Cardiac muscle cell (in vitro differentiated cells and primary cell): ENCODE data around the gene TM2D1. TPM values are rescaled to one million over a fixed set of nuclear protein-coding genes. Genes with fewer than 3 reads are reported as not detected.
A peak's percentile ranks its signal among the peaks of the same experiment; 100 is the strongest.
"Not testable (repeated sequence)": the region's sequence is repeated elsewhere in the genome, so short reads cannot be mapped to it uniquely, and the experiment has no call there.

Experiments
- DNase-seq, 2 donors: peaks; one replicate each; pipeline versions ENCODE4 v3.0.0 to v3.0.0-alpha.2; 2010 to 2017; ENCODE audit warnings: low read depth in 1 of 2, low spot score in 1 of 2
- H3K27ac ChIP-seq: fragments of 200-600 bp; sonication (generic); 2 replicates; pipeline ENCODE4 v1.5.1; 2016
- H3K27me3 ChIP-seq: fragments of 200-600 bp; sonication (generic); 2 replicates; pipeline ENCODE4 v1.6.0; 2016; ENCODE audit warnings: control low read depth
- H3K36me3 ChIP-seq: fragments of 200-600 bp; sonication (generic); 2 replicates; pipeline ENCODE4 v1.5.1; 2016; ENCODE audit warnings: control low read depth
- H3K4me1 ChIP-seq: fragments of 200-600 bp; sonication (generic); 2 replicates; pipeline ENCODE4 v1.8.1; 2017; ENCODE audit warnings: low read depth, mild to moderate bottlenecking, mixed run types
- H3K4me3 ChIP-seq: fragments of 200-600 bp; sonication (generic); 2 replicates; pipeline ENCODE4 v1.5.1; 2016; ENCODE audit warnings: mild to moderate bottlenecking
- H3K9me3 ChIP-seq: fragments of 200-600 bp; sonication (generic); 2 replicates; pipeline ENCODE4 v1.5.1; 2017; ENCODE audit warnings: low read depth, mild to moderate bottlenecking, control low read depth
- polyA plus RNA-seq: library from polyadenylated mRNA; unstranded; fragments of >200 nt; fragmentation: Nextera tagmentation; extraction: Ambion mirVana; gene quantifications from 2 replicates; pipeline ENCODE4 v1.2.1, GENCODE V29; 2016
- total RNA-seq: library from RNA; depleted of rRNA; stranded (reverse); fragments of >200 nt; gene quantifications from 2 replicates; pipeline ENCODE4 v1.2.3, GENCODE V29; 2016
- TF ChIP-seq, protein P1 (sequence below): IDR thresholded peaks from 2 replicates; pipeline ENCODE4 v1.5.1; 2012; ENCODE audit warnings: low read depth, mild to moderate bottlenecking, low read length

The TM2D1 gene
- total and polyA plus RNA-seq, 2 experiments from 2014 or later = 46.4 to 97.8 TPM

DNA sequence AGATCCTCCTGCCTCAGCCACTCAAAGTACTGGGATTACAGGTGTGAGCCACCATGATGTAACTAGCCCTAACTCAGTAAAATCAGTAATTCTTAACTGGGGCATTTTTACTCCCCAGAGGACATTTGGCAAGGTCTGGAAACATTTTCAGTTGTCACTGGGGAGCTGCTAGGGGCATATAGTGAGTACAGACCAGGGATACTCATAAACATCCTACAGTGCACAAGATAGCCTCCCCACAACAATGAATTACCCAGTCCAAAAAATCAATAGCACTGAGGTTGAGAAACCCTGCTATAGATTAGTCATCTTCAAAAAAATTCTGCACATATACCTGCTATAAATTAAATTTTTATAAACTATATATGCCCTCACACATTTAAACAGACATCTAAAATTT lies 13.0 kb downstream of the TM2D1 start:
- Histone ChIP-seq H3K4me3 (no peak overlapping the region), H3K4me1 (no peaks in the 10 kb centered on the region)

DNA sequence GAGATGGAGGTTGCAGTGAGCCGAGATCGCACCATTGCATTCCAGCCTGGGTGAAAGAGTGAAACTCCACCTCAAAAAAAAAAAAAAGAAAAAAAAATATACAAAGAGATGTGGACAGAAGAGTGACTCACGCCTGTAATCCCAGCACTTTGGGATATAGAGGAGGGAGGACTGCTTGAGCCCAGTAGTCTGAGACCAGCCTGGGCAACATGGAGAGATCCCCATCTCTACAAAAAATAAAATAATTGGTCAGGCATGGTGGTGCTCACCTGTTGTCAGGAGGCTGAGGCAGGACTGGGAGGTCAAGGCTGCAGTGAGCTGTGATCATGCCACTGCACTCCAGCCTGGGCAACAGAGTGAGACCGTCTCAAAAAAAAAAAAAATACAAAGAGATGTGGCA lies 13.7 kb downstream of the TM2D1 start:
- H3K4me1 ChIP-seq, H3K27ac ChIP-seq, H3K36me3 ChIP-seq, H3K9me3 ChIP-seq, H3K27me3 ChIP-seq, H3K4me3 ChIP-seq: not testable (repeated sequence)
- peak in 1 of 2 donors; percentile 54 for DNase-seq

More for the DNA sequence above, 13.0 kb downstream of the TM2D1 start:
- H3K27me3 ChIP-seq = no peaks in the 10 kb centered on the region
- peaks cover 10% of the 10 kb centered on the region for H3K36me3 ChIP-seq
- H3K9me3 ChIP-seq = no peaks in the 10 kb centered on the region
- TF ChIP-seq, protein P1, sequence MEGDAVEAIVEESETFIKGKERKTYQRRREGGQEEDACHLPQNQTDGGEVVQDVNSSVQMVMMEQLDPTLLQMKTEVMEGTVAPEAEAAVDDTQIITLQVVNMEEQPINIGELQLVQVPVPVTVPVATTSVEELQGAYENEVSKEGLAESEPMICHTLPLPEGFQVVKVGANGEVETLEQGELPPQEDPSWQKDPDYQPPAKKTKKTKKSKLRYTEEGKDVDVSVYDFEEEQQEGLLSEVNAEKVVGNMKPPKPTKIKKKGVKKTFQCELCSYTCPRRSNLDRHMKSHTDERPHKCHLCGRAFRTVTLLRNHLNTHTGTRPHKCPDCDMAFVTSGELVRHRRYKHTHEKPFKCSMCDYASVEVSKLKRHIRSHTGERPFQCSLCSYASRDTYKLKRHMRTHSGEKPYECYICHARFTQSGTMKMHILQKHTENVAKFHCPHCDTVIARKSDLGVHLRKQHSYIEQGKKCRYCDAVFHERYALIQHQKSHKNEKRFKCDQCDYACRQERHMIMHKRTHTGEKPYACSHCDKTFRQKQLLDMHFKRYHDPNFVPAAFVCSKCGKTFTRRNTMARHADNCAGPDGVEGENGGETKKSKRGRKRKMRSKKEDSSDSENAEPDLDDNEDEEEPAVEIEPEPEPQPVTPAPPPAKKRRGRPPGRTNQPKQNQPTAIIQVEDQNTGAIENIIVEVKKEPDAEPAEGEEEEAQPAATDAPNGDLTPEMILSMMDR = no peak
- DNase-seq = no peak
- no peak overlapping the region for H3K27ac ChIP-seq

DNA sequence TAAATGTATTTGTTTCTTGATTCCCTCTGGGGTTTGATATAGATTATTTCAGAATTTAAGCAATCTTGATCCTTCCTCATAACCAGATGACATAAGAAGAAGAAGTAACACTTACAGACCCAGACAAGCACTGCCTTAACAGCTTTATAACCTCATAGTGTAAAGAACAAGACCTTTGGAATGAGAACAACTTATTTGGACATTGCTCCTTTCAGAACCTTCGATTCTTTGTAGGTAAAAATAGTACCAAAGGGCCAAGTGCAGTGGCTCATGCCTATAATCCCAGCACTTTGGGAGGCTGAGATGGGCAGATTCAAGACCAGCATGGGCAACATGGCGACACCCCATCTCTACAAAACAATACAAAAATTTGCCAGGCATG lies 15.0 kb downstream of the TM2D1 start:
- Histone ChIP-seq H3K4me1 (no peaks in the 10 kb centered on the region), H3K4me3 (no peak overlapping the region), H3K27me3 (no peaks in the 10 kb centered on the region), H3K9me3 (no peaks in the 10 kb centered on the region), H3K36me3 (peaks cover 10% of the 10 kb centered on the region), H3K27ac (no peak overlapping the region)
- no peak for DNase-seq
- TF ChIP-seq, protein P1 = no peak

DNA sequence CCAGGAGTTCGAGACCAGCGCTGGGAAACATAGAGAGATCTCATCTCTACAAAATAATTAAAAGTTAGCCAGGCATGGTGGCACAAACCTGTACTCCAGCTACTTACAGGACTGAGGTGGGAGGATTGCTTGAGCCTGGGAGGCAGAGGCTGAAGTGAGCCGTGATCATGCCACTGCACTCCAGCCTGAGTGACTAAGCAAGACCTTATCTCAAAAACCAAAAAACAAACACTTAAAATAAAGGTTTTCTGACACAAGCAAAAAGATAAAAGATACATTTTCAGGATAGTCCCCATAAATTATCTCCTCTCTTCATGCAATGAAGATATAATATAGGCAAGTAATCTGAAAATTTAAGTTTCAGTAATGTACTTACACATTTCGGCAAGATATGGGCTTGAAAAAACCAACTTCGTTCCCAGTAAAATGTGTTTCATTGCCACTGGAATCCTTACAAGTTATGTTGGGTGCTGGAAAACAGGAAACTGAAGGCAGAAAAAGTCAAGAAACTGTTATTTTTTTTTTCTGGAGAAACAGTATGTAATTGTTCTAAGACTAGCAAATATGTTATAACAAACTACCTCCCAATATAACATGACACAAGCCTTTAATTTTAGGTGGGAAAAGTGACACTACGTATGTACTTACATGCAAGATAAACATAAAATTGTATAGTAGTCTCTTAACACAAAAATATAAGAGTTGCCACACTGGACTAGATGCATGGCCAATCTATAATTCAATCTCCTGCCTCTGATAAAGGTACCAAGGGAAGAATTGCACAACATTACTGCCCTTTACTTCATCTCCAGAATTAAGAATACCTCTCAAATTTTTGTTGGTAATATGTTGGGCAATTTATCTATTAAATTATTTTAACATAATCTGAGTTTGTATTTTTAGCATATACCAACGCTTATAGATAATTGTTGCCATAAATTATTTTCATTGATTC lies 15.7 kb downstream of the TM2D1 start:
- Histone ChIP-seq H3K27me3 (no peaks in the 10 kb centered on the region), H3K4me1 (no peaks in the 10 kb centered on the region), H3K27ac (no peak overlapping the region), H3K4me3 (no peak overlapping the region), H3K36me3 (peaks cover 10% of the 10 kb centered on the region), H3K9me3 (no peaks in the 10 kb centered on the region)
- peak in 1 of 2 donors; percentile 72 for DNase-seq
- TF ChIP-seq, protein P1 = no peak

DNA sequence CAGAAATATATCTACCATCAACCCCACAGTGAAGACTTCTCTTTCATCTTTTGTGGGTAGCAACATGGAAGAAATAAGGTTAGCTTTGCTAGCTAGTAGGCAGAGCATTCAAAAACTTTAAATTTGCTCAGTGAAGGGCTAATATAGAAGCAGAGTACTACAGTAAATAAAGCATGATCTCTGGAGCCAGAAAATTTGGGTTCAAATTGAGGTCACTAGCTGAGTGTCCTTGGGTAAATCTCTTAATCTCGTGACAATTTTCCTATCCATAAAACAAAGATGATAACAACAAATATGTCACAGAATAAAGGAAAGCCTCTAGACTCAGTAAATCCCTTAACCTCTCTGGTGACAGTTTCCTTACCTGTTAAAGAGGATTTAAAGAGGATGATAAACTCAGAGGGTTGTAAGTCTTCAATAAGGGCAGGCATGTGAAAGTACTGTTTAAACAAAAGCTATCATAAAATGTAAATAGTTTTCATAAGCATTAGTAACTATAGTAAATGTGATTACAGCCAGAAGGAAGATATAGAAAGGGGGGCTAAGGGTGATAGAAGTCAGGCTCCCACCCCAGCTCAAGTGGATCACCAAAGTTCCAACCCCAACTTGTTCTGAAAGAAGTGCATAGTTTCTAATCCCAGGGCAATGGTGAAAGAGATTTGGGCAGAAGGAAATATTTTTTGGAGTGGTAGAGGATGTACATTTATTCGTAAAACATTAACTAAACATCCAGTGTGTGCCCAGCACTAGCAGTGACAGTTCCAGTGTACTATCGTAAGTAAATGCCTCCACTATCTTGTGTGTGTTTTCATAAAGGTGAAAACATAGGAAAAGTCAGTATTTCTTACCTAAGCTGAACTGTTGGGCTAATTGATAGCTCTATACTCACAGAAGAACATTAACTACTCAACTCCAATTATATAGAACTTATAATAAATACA lies 24.8 kb downstream of the TM2D1 start:
- no peak overlapping the region for H3K27ac ChIP-seq
- no peaks in the 10 kb centered on the region for H3K27me3 ChIP-seq
- H3K4me1 ChIP-seq = no peaks in the 10 kb centered on the region
- H3K36me3 ChIP-seq = peaks cover 13% of the 10 kb centered on the region
- no peaks in the 10 kb centered on the region for H3K9me3 ChIP-seq
- no peak for DNase-seq
- no peak overlapping the region for H3K4me3 ChIP-seq
- TF ChIP-seq, protein P1 = no peak
